RWPE2 (cell line): ENCODE data around the gene FBXW12.
A peak's percentile ranks its signal among the peaks of the same experiment; 100 is the strongest.

Experiments
- ATAC-seq: fragments of 200-7000 bp; cut with Tn5 transposase; 3 replicates; pipeline ENCODE4 v1.9.1; 2021; ENCODE audit warnings: low read depth
- DNase-seq: peaks from one replicate; pipeline ENCODE4 v3.0.0-alpha.2; 2020; ENCODE audit warnings: low spot score
- H3K27ac ChIP-seq: fragments of 450-650 bp; 2 replicates; pipeline ENCODE4 v1.5.1; 2017; ENCODE audit warnings: mild to moderate bottlenecking; ENCODE audit not compliant: poor library complexity, severe bottlenecking
- H3K27me3 ChIP-seq: fragments of 250-450 bp; sonication (Bioruptor Pico); 2 replicates; pipeline ENCODE4 v1.5.1; 2021; ENCODE audit warnings: mild to moderate bottlenecking, moderate library complexity; ENCODE audit not compliant: insufficient read depth, poor library complexity, severe bottlenecking
- H3K36me3 ChIP-seq: fragments of 250-450 bp; sonication (Bioruptor Pico); 2 replicates; pipeline ENCODE4 v1.5.1; 2020; ENCODE audit warnings: low read depth, mild to moderate bottlenecking, moderate library complexity
- H3K4me1 ChIP-seq: fragments of 250-450 bp; sonication (Bioruptor Pico); 2 replicates; pipeline ENCODE4 v1.5.1; 2021; ENCODE audit warnings: mild to moderate bottlenecking, moderate library complexity; ENCODE audit not compliant: insufficient read depth, poor library complexity, severe bottlenecking
- H3K4me3 ChIP-seq: fragments of 250-450 bp; sonication (Bioruptor Pico); 2 replicates; pipeline ENCODE4 v1.5.1; 2021; ENCODE audit warnings: mild to moderate bottlenecking, moderate library complexity; ENCODE audit not compliant: severe bottlenecking
- H3K9me3 ChIP-seq: fragments of 250-450 bp; sonication (Bioruptor Pico); 2 replicates; pipeline ENCODE4 v1.5.1; 2021; ENCODE audit warnings: mild to moderate bottlenecking, moderate library complexity; ENCODE audit not compliant: severe bottlenecking
- TF ChIP-seq, protein P1 (sequence below): fragments of 450-650 bp; IDR thresholded peaks from one replicate; pipeline ENCODE4 v1.5.1; 2017; ENCODE audit warnings: mild to moderate bottlenecking, moderate library complexity; ENCODE audit not compliant: poor library complexity, severe bottlenecking

Gene FBXW12

DNA sequence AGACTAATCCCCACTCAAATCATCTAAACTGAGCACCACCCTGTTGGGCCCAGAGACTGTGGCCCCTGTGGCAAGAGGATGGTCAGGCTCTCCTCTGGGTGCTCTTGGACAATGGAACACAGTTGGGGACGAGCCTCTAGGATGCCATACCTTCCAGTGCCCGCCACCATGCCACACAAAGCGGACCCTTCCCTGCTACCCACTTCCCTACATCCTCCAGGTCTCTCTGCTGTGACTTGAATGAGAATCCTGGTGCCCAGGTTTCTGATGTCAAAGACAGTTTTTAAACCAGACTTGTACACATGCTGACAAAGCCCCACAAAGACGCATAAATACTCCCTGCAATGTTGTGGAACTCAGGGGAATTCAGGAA, 63.2 kb downstream of the FBXW12 start:
- DNase-seq (no peak), ATAC-seq (no peak)
- H3K4me1 ChIP-seq, result peaks cover 51% of the 10 kb centered on the region
- no peaks in the 10 kb centered on the region for H3K27me3 ChIP-seq
- TF ChIP-seq, protein P1, sequence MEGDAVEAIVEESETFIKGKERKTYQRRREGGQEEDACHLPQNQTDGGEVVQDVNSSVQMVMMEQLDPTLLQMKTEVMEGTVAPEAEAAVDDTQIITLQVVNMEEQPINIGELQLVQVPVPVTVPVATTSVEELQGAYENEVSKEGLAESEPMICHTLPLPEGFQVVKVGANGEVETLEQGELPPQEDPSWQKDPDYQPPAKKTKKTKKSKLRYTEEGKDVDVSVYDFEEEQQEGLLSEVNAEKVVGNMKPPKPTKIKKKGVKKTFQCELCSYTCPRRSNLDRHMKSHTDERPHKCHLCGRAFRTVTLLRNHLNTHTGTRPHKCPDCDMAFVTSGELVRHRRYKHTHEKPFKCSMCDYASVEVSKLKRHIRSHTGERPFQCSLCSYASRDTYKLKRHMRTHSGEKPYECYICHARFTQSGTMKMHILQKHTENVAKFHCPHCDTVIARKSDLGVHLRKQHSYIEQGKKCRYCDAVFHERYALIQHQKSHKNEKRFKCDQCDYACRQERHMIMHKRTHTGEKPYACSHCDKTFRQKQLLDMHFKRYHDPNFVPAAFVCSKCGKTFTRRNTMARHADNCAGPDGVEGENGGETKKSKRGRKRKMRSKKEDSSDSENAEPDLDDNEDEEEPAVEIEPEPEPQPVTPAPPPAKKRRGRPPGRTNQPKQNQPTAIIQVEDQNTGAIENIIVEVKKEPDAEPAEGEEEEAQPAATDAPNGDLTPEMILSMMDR, result no peak
- no peak overlapping the region for H3K4me3 ChIP-seq
- H3K27ac ChIP-seq, result peak overlapping the region; percentile 92
- no peaks in the 10 kb centered on the region for H3K9me3 ChIP-seq
- peaks cover 28% of the 10 kb centered on the region for H3K36me3 ChIP-seq

DNA sequence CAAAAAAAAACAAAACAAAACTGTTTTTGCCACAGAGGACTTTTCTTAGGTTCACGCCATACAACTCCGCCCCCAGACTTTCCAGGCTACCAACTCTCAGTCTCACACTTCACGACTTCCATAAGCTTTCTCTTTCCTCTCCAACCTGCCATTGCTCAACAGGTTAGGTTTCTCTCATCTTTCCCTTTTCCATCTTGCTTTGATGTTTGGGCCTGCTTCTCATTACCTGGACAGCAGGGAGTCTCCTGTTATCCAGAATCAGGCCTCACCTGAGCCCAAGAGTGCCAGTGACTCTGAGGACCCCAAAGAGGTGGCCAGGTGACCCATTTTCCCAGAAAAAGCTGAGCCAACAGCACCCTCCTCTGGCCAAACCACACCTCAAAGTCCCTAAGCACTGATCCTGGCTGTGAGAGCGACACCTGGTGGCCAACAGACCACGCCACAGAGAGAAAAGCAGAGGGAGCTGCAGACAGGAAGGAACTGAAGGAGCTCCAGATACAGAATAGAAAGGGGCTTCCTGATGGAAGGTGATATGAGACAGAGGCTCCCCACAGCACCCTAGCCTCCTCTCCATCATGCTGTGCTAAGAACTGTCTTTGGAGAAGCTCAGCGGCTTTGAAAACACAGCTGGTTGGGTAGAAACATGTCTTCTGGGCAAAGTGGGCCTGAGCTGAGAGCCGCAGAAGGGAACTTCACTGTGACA, 63.9 kb downstream of the FBXW12 start:
- Histone ChIP-seq H3K27me3 (no peaks in the 10 kb centered on the region), H3K36me3 (peaks cover 28% of the 10 kb centered on the region), H3K4me1 (peaks cover 44% of the 10 kb centered on the region), H3K9me3 (no peaks in the 10 kb centered on the region), H3K4me3 (no peak overlapping the region), H3K27ac (peak overlapping the region; percentile 92)
- TF ChIP-seq, protein P1, result peak; percentile 98
- DNase-seq (peak; percentile 74), ATAC-seq (peak; percentile 16; the same call in 2 of the 3 replicates)

DNA sequence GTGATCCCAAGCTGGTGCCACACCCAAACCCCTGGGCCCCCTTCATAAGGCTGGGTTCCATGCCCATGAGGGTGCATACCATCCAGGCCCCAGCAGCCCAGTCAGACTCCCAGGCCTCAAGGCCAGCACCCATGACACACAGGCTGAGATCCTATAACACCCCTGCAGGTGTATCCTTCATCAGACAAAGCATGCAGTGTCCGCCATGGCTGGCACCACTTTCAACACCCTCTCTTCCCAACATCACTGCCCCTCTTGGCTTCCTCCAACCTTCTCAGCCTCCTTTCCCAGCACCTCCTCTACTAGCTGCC, 64.4 kb downstream of the FBXW12 start:
- no peak for ATAC-seq
- H3K27ac ChIP-seq, result peak overlapping the region; percentile 92

DNA sequence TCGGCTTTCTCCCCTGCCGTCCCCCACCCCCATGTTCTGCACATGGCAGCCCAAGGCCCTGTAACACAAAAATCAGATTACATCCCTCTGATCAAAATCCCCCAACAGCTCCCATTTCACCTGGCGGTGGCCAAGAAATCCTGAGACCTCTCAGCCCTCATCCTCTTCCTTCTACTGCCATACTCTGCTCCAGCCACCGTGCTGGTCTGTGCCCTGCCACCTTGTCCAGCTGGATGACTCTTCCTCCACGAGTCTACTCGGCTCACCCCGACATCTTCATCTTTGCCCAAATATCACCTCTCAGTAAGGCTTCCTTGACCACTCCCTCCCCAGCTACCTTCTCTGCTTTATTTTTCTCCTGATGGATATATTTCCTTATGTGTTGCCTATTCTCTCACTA, 64.8 kb downstream of the FBXW12 start:
- Histone ChIP-seq H3K4me1 (peaks cover 41% of the 10 kb centered on the region), H3K27me3 (no peaks in the 10 kb centered on the region), H3K27ac (peak overlapping the region; percentile 92), H3K36me3 (peaks cover 34% of the 10 kb centered on the region), H3K9me3 (no peaks in the 10 kb centered on the region), H3K4me3 (no peak overlapping the region)
- DNase-seq, result no peak
- no peak for ATAC-seq
- TF ChIP-seq, protein P1, result no peak

More for the DNA sequence above, 64.4 kb downstream of the FBXW12 start:
- H3K9me3 ChIP-seq, result no peaks in the 10 kb centered on the region
- DNase-seq, result peak; percentile 14
- peaks cover 32% of the 10 kb centered on the region for H3K36me3 ChIP-seq
- peaks cover 41% of the 10 kb centered on the region for H3K4me1 ChIP-seq
- TF ChIP-seq, protein P1, result no peak
- no peak overlapping the region for H3K4me3 ChIP-seq
- H3K27me3 ChIP-seq, result no peaks in the 10 kb centered on the region

DNA sequence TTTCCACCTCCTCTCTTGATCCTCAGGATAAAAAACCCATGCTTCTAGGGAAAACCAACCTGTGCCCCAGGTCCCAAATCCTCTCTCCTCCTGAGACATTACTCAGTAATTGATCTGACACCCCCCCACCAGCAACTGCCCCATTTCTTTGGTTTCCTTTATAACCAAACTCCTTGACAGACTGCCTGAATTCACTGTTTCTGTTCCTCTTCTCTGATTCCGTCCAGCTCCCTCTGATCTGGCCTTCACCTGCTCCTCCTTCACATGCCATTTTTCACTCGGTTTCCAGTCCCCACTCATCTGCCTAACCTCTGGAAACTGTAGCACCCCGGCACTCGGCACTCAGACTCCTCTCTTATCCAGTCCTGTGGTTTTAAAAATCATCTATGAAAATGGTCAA, 65.8 kb downstream of the FBXW12 start:
- no peak for ATAC-seq
- TF ChIP-seq, protein P1, result no peak
- H3K4me3 ChIP-seq, result no peak overlapping the region
- peaks cover 34% of the 10 kb centered on the region for H3K36me3 ChIP-seq
- peaks cover 31% of the 10 kb centered on the region for H3K4me1 ChIP-seq
- no peaks in the 10 kb centered on the region for H3K27me3 ChIP-seq
- H3K27ac ChIP-seq, result no peak overlapping the region
- H3K9me3 ChIP-seq, result no peaks in the 10 kb centered on the region
- no peak for DNase-seq
